Left colon (tissue), 2 donors: Measurements from ENCODE around the gene EMC8. TPM values are rescaled to one million over a fixed set of nuclear protein-coding genes. Genes with fewer than 3 reads are reported as not detected.
A peak's percentile ranks its signal among the peaks of the same experiment; 100 is the strongest.

ENCODE experiments used
- ATAC-seq: fragments of 200-7000 bp; cut with Tn5 transposase; one replicate; pipeline ENCODE4 v1.9.1; 2020; ENCODE audit warnings: mild to moderate bottlenecking, moderate library complexity
- DNase-seq, 2 donors: peaks; one replicate each; pipeline ENCODE4 v3.0.0-alpha.2; 2020
- intact Hi-C, 2 donors: fragments of 100-400 bp; cut with DNase I in 1 of 2; cut with micrococcal nuclease in 1 of 2; formaldehyde crosslinking; loops; one replicate each; pipeline versions ENCODE4 v1.11.2 to v1.14.0; 2022; cut with DNase I, micrococcal nuclease
- total RNA-seq, 2 donors: library from RNA; stranded (reverse); fragmentation: NEBNext Ultra II Directional; extraction: Animal tissue kit (Norgen Biotek cat#: 25700); gene quantifications; one replicate each; pipeline ENCODE4 v1.2.1, GENCODE V29; 2021
- donor health status: DM: no; HTN: no; CAD: no.
- donor health status: DM: yes; HTN: yes; CAD: no.

EMC8 gene
- total RNA-seq, 2 donors from 2014 or later = 31.2 to 31.3 TPM

DNA sequence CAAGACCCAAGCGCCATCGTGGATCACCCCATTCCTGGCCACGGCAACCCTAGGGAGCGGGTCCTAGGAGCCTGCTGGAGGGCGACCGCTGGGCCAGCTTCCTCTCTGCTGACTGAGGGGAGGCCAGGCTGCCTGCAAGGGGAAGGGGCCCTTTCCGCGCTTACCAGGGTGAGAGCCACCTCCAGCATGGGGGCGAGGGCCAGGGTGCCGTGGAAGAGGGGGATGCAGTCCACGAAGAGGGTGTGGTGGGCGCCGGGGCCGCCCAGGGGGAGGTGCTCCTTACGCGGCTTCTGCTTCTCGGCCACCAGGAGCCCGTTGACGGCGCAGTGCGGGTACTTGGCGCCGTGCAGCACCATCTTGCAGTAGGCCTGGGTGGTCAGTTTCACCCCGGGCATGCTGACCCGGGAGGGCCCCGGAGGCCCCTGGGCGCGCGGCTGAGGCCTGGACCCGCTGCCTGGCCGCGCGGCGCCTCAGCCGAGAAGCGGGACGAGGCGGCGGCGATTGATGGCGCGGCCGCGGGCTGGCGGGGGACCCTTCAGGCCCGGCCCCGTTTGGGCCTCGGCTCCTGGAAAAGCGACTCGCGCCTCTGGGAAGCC, 345 bp downstream of the EMC8 start:
- DNase-seq (peak; percentile 42 to 47), ATAC-seq (peak; percentile 28)
- intact Hi-C loops = no loop called here

DNA sequence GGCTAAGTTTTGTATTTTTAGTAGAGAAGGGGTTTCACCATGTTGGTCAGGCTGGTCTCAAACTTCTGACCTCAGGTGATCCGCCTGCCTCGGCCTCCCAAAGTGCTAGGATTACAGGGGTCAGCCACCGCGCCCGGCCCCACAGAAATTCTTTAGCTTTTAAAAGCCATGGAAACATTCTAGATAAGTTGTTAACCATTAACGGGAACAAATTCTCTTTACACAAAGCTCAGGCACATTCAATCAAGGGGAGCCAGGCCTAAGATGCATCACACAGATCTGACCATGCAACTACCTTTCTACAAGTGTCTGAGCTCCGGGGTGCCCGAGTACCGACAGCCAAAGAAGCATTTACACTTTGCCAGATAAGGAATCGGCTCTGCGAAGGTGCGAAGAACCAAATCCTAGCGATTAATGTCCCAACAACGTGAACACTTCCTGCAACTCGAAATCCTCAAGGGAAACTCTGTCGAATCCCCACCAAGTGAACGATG, 1.0 kb downstream of the EMC8 start:
- ATAC-seq = no peak
- intact Hi-C loops = no loop called here
- DNase-seq = no peak

DNA sequence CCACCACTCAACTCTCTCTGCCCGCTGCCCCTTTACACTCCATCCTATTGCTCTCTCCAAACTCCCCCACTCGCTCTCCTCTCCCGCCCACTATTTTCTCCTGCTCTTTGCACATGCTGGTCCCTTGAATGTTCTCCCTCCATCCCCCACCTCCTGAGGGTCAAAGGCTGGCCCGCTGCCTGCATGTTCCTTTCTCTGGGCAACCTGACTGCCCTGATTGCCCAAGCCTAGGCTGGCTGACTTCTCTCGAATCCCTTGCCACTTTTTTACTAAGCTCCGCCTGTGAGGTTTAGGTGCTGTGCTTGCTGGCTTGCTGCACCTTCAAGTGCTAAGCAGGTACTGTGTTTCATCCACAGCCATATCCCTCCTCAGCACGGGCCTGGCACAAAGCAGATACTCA, 2.7 kb downstream of the EMC8 start:
- DNase-seq = no peak
- ATAC-seq = no peak
- intact Hi-C loops = no loop called here

DNA sequence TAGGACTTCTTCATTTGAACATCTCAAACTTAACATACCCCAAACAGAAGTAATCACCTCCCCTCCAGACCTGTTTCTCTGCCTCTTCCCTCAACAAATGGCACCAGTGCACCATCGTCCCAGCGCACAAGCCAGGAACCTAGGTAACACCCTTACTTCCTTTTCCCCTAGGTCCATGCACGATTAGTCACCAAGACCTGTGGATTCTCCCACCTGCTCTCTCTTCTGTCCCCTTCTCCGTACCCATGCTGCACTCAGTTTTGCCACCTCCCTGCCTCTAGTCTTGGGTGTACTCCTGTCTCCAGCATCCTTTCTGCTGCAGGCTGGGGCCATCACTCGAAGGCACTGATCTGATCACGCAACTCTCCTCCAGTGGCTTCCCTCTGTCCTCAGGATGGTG, 3.2 kb downstream of the EMC8 start:
- no peak for DNase-seq
- intact Hi-C loops = no loop called here
- ATAC-seq = no peak

DNA sequence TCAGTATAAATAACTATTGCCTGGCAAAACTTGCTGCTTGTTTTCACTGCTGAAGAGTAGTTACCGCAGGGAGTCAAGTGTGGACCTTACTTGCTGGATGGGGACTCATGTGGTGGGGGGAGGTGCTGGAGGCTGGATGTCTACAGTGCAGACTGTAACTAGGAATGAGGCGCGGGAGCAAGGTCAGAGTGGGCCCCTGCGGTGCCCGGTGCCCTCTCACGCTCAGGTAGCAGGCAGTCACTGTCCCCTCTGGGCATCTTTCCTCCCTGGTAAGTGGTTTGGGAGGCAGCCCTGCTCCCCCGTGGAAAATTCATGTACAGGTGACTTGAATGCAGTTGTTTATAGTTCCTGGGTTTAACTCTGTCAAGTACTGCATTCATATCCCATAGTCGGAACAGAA, 4.6 kb downstream of the EMC8 start:
- intact Hi-C loops = no loop called here
- DNase-seq (no peak), ATAC-seq (no peak)

DNA sequence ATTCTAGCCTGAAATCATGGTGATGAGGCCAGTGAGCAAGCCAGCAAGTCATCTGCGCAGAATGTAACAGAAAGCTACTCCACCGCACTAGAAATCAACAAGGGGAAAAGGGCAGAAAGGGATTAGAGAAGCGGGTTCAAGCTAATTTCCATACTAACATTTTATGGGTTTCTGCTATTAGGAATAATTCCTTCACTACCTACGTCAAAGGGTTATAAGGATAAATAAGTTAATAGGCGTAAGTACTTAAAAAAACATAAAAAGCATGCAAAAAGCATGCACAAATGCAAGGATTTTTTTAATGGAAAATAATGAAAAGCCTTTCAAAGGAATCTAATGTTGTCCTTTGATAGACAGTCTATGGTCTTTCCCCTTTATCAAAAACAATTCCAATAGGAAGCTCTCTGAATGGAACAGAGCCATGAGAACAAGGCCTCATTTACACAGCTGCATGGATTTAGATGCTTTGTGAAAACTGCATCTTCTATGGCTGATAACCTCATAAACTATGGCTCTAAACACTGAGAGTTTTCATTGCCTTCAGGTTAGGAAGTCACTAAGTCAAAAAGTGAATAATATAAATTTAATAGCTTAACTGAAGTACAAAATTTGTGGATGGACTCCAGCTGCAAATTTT, 5.6 kb downstream of the EMC8 start:
- no peak for DNase-seq
- ATAC-seq = no peak
- intact Hi-C loops = no loop called here

DNA sequence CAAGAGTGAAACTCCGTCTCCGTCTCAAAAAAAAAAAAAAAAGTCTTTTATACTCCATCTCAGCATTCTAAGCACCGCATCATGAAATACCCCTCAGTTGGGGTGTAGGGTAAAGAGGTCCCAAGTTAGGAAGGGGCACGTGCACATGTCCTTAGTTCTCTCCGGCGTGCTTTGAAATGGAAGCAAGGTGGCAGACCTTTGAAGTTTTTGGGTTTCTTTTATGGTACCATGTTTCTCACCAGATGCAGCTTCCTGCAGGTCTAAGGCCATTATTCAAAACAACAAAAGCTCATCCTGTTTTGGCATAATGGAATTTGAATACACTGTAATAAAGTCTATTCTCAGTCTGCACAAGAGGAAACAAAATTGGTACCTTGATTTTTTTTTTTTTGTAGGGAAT, 9.6 kb downstream of the EMC8 start:
- DNase-seq (no peak), ATAC-seq (no peak)
- intact Hi-C loops = no loop called here

DNA sequence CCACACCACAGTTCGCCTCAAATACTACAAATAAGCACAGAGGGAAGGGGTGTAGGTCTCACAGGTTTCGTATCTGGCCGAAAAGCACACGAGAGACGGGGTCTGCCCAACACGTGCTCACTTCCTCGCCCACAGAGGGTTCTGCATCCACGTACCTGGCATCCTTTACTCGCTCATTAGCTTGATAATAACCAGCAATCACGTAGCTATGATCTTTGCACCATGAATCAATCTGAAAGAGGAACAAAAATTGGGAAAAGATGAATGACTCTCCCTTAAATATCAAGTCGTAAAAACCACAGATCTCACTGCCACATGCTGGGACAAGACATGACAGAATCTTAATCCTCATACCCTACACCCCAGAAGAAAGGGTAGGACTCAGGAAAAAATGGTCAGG, 10.5 kb downstream of the EMC8 start:
- intact Hi-C loops = no loop called here
- ATAC-seq (no peak), DNase-seq (no peak)

DNA sequence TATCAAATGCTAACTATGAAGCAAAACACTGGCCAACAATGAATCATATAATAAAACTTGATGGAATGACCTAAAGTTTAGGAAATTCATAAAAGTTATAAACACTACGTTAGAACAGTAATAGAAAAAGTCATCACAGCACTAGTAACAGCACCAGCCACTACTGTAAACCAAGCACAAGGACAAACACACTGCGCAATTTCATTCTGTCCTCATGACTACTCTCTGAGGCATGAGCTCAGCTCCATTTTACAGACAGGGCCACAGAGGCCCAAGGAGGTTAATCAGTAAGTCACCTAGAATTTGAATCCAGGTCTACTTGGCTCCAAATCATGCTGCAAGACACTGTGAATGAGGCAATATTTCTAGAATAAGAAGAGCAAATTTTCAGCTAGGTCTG, 13.4 kb downstream of the EMC8 start:
- intact Hi-C loops = no loop called here
- DNase-seq = no peak

DNA sequence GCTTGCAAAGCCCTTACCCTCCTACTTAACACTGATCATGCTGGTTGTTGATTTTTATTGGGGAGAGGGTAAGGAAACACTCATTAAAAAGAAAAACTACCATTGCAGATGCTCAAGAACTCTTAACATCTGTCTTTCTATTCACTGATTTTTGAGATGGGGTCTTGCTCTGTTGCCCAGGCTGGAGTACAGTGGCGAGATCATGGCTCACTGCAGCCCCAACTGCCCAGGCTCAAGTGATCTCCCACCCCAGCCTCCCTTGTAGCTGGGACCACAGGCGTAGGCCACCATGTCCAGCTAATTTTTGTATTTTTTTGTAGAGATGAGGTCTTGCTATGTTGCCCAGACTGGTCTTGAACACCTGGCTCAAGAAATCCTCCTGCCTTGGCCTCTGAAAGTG, 14.5 kb downstream of the EMC8 start:
- DNase-seq (no peak), ATAC-seq (no peak)
- intact Hi-C loops = no loop called here

More for the DNA sequence above, 13.4 kb downstream of the EMC8 start:
- no peak for ATAC-seq

DNA sequence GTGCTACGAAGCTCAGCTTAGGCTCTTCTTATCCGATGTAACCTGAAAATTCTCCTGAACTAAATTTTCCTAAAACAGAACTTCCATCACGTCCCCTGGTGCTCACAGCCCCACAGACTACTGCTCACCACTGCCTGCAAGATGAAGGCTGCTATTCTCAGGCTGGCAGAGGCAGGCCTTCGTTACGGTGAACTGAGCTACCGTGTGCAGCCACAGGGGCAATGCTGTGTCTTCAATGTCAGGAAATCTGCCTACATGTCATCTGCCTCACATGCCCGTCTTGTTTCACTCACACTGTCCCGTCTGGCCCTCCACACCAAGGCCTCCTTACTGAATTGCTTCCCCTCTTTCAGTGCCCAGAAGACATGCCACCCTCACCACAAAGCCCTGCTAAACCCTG, 15.9 kb downstream of the EMC8 start:
- ATAC-seq = no peak
- intact Hi-C loops = no loop called here
- DNase-seq = no peak

DNA sequence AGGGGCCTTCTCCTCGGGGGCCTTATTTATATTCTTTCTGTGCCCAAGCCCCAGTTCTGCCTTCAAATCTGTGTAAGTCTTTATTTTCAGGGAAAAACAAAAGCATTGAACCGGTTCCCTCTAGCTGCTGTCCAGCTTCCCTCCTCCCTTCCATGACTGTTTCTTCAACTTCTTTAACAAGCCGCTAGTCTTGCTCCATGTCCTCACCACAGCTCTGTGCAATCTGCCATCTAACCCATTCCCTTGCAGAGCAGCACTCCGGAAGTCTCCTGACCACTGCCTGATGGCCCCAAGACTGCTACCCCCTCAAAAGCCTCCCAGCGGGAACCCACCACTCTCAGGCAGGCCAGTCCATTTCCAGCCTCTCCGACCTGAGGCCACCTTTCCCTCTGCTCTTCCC, 16.9 kb downstream of the EMC8 start:
- DNase-seq (no peak), ATAC-seq (no peak)
- intact Hi-C loops = no loop called here

DNA sequence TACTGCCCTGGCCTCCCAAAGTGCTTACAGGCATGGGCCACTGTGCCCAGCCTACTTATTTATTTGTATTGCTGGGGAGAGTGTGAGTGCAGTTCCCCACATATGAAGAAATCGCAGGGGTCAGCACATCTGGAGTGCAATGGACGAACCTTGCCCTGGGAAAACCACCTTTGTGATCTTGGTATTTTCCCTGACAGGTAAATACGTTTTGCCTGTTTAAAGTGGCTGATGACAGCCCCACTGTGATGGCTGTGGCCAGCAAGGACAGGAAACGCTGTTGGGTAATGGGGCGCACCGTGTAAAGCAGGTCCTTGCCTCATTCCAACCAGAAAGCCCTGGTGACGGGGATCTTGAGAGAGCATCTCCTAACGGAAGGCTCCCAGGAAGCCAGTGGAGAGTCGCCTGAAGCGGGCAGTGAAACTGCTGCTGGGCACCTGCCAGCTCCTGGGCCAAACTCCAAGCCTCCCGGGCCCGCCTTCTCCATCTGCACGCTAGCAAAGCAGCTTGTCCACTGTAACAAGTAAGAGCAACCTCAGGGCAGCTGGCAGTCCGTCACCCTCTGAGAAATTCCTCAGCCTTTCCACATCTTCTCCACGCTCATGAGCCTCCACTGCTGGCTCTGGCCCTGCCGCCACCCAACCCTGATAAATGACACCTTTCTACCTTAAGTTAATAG, 17.5 kb downstream of the EMC8 start:
- intact Hi-C loops = no loop called here
- peak; percentile 84 for ATAC-seq
- peak; percentile 37 to 60 for DNase-seq

DNA sequence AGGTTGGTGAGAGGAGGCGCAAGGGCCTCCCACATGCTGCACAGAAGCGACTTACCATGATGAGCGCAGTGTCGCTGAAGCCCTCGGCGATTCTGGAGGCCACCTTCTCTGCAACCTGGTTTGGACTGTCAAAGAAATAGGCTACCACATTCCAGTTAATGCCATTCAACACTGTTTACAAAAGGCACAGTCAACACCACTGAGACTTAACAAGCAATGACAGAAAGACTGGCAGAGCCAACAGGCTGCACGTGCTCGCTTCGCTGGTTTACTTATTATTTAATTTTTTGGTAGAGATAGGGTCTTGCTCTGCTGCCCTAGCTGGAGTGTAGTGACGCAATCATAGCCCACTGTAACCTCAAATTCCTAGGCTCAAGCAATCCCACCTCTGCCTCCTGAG, 18.2 kb downstream of the EMC8 start:
- intact Hi-C loops = no loop called here
- DNase-seq = no peak

DNA sequence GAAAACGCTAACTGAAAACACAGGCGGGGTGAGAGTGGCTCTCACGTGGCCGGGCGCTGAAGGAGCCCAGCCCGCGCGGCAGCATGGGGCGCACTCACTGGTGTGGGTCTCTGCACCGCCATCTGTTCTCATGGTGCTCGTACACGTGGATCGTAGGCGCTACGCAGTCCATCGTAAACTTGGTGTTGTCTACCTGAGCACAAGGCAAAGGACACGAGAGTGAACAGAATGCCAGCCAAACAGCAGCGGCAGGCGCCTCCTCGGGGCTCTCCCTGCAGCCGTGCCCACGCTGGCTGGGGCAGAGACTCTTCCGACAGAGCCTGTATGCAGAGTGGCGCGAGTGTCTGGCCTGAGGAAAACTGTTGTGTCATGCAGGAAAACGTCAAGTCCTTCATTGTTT, 19.1 kb downstream of the EMC8 start:
- ATAC-seq (no peak), DNase-seq (no peak)
- intact Hi-C loops = no loop called here

More for the DNA sequence above, 18.2 kb downstream of the EMC8 start:
- ATAC-seq = no peak

DNA sequence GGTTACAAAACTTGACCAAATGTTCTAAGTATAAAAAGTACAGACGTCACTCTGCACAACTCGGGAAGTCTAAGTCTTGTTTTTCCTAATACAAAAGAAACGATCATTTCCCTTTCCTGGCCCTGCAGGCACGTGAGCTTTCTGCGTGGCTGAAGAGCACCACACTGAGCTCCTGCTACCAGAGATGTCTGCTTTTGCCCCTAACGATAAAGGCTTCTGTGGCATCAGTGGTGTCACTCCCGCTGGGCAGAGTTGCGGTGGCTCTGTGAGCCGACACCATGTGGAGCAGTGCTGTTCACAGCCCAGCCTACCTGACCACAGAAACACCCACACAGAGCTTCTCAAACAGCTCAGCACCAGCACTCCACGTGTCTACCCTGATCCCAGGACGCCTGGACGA, 20.5 kb downstream of the EMC8 start:
- no peak for ATAC-seq
- intact Hi-C loops = no loop called here

DNA sequence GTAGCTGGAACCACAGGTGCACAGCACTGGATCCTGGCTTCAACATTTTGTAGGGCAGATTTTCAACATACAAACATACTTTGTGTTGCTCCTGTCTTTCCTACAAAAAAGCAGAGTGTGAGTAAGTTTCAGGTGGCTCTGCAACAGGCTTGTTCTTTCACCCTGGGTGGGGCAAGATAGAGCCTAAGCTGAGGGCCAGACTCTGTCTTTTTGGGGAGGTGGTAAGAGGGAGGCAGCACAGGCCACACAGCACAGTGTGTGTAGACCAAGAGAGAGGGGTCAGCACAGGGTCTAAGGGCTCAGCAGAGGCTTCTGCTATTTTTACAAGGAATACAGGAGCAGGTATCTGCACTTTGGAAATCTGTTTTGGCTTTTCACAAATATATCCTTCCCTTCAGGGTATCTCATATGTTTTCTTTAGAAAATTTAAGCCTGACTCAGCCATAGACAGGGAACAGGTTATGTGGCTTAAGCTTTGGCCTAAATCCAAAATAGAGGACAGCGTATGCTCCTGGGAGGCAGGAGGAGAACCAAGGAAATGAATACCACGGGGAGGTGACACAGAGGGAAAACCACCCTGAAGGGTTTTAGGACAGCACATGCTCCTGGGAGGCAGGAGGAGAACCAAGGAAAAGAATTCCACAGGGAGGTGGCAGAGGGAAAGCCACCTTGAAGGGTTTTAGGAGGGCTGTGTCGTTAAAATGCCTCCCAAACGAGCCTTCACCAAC, 21.6 kb downstream of the EMC8 start:
- DNase-seq (no peak), ATAC-seq (no peak)
- intact Hi-C loops = no loop called here

More for the DNA sequence above, 20.5 kb downstream of the EMC8 start:
- no peak for DNase-seq

DNA sequence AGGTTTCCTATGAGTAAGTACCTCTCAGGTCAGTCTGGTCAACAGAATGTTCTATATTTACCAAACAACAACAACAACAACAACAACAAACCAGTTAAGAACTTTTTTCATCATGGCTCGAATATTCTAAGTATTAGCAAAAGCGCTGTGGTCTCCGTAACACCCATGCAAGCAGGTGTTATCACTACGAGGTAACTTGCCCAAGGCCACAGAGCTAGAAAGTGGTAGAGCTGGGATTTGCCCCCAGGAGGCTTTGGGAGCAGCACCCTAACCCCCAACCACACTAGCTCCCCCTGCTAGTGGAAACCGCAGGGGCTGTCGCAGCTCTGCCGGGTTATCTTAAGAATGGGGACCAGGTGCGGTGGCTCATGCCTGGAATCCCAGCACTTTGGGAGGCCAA, 24.5 kb downstream of the EMC8 start:
- intact Hi-C loops = no loop called here

DNA sequence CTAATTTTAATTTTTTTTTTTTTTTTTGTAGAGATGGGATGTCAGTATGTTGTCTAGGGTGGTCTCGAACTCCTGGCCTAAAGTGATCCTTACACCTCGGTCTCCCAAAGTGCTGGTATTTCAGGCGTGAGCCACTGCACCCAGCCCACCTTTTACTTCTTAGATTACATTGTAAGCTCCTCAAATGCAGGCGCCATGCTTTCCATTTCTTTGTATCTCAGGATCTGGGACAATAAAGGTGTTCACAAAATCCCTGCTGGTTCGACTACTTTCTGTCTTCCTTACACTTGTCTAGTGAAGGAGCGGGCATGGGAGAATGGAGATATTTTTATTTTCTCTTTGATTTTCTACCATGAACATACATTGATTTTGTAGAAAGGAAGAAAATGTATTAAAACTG, 25.2 kb downstream of the EMC8 start:
- DNase-seq = no peak
- no peak for ATAC-seq
- intact Hi-C loops = no loop called here

More for the DNA sequence above, 24.5 kb downstream of the EMC8 start:
- ATAC-seq (no peak), DNase-seq (no peak)

DNA sequence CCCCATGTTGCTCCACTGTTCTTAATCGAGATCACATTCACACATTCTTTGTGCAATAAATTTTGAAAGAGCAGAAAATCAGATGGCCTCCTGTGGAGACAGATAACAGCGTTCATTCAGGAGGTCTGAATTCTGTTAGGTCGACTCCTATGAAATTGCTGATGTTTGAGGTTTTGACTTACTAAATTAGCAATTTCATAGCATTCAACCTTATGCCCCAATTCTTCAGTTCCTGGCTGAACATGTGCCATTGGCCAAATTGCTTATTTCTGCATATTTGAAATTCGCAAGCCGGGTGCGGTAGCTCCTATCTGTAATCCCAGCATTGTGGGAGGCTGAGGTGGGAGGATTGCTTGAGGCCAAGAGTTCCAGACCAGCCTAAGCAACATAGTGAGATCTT, 26.3 kb downstream of the EMC8 start:
- ATAC-seq = no peak
- intact Hi-C loops = no loop called here
- DNase-seq = no peak
